ENCODE data around the gene CHURC1. TPM values are rescaled to one million over a fixed set of nuclear protein-coding genes. Genes with fewer than 3 reads are reported as not detected.

CHURC1 gene
- total and polyA plus RNA-seq, 2 of the 4 experiments (the other 2 are of a cell fraction), result 38.0 to 69.5 TPM

DNA sequence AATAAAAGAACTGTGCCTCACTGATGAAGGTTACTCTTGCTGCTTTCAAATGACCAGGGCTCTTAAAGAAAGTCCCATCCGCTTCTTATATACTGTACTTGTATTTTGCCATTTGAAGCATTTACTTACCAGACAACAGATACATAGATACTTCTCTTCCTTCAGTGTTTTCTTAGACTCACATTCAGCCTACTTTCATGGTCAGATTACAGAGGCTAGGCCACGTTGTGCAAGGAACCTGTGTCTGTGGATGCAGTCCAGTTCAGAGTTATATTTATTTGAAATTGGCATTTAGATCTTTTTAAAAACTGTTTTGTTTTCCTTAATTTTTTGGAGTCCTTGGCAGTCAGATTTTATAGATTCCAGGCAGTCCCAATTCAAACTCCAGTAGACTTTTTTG is 6.2 kb downstream of the CHURC1 start:
- no CpG with 5 or more reads among the region's 2 CpGs for WGBS, 2 experiments (ENCODE audit: extremely low coverage in 2 of 2, insufficient read length in 1 of 2)
- ATAC-seq (ENCODE audit: low read depth) (no peak), DNase-seq (no peak)
- Histone ChIP-seq H3K56ac (ENCODE audit: extremely low read depth, insufficient read depth, low read length) (no peak overlapping the region), H4K20me1 (ENCODE audit: insufficient read depth, low read length) (peaks cover 13% of the 10 kb centered on the region), H2AFZ (replicated peaks; ENCODE audit: low read length, poor library complexity) (no peak overlapping the region), H3K18ac (ENCODE audit: low read depth, low read length) (no peak overlapping the region), H2AK5ac (ENCODE audit: low read depth, low read length) (no peak overlapping the region), H2BK120ac (ENCODE audit: low read depth, low read length) (no peak overlapping the region), H3K4ac (ENCODE audit: low read depth, low read length) (no peak overlapping the region), H3K4me3 (ENCODE audit: insufficient read depth, low read depth, low read length) (no peak overlapping the region), H2BK5ac (ENCODE audit: low read depth, low read length, poor library complexity, severe bottlenecking) (no peak overlapping the region), H3K4me1 (ENCODE audit: control insufficient read depth, insufficient read depth, low read length) (peaks cover 6% of the 10 kb centered on the region), H3K9me3 (ENCODE audit: control insufficient read depth, insufficient read depth, low read length) (no peaks in the 10 kb centered on the region), H3K9ac (ENCODE audit: low read depth, low read length) (no peak overlapping the region), H2BK20ac (ENCODE audit: low read depth, low read length) (no peak overlapping the region), H3K4me2 (ENCODE audit: low read depth, low read length) (no peak overlapping the region), H3K23ac (ENCODE audit: low read depth, low read length) (no peak overlapping the region), H4K8ac (ENCODE audit: low read depth in 2 of 2, low read length in 2 of 2) (no peak overlapping the region), H3K27me3 (ENCODE audit: control insufficient read depth, insufficient read depth, low read length) (no peaks in the 10 kb centered on the region), H3K36me3 (ENCODE audit: control insufficient read depth, insufficient read depth, low read length) (peaks cover 10% of the 10 kb centered on the region; the same call in 1 of the 2 replicates), H4K91ac (ENCODE audit: insufficient read depth, low read depth, low read length) (no peak overlapping the region), H4K5ac (ENCODE audit: low read depth, low read length) (no peak overlapping the region), H3K9me1 (ENCODE audit: insufficient read depth, low read length) (peaks cover 7% of the 10 kb centered on the region), H3K79me1 (ENCODE audit: low read depth in 1 of 2, low read length in 2 of 2) (peaks cover 30 to 59% of the 10 kb centered on the region in 2 experiments), H3K14ac (replicated peaks; ENCODE audit: low read depth, low read length) (no peak overlapping the region), H2BK15ac (ENCODE audit: low read depth, low read length) (no peak overlapping the region), H3K27ac (ENCODE audit: insufficient read depth, low read length) (no peak overlapping the region), H2AK9ac (replicated peaks; ENCODE audit: low read depth, low read length, poor library complexity) (no peak overlapping the region)
- ChIA-PET CTCF (no interaction called here), POLR2A (ENCODE audit: unreplicated experiment) (no interaction called here)
- BruUV-seq (replicated peaks), result no TSS peak
- intact Hi-C loops (cut with micrococcal nuclease) (no loop called here), dilution Hi-C loops (cut with HindIII; ENCODE audit: low sequenced_read_pairs, unreplicated experiment) (no loop called here), in situ Hi-C loops (cut with MboI; ENCODE audit: low sequenced_read_pairs) (loop anchor here (25.0 kb wide), 1 partner anchor 383 kb away; the partner anchor contains the start of genes HSPA2 and PPP1R36)
- no peak for TF ChIP-seq RAD21 (IDR thresholded peaks at IDR 0.05; ENCODE audit: low read length)
- no peak for TF ChIP-seq FOS (IDR thresholded peaks at IDR 0.05; ENCODE audit: low read depth, low read length)
- no peak for TF ChIP-seq MAZ (IDR thresholded peaks at IDR 0.05; ENCODE audit: borderline replicate concordance, low read depth, low read length)
- TF ChIP-seq CHD1 (IDR thresholded peaks at IDR 0.05; ENCODE audit: low read depth, low read length), result no peak
- no peak for TF ChIP-seq MAFK (IDR thresholded peaks at IDR 0.05; ENCODE audit: low read depth, low read length)
- TF ChIP-seq POLR2A (IDR thresholded peaks at IDR 0.05; ENCODE audit: low read depth, low read length), result no peak
- TF ChIP-seq BHLHE40 (IDR thresholded peaks at IDR 0.05; ENCODE audit: low read depth, low read length), result no peak
- TF ChIP-seq SMC3 (IDR thresholded peaks at IDR 0.05; ENCODE audit: low read depth, low read length), result no peak
- TF ChIP-seq, protein P1, sequence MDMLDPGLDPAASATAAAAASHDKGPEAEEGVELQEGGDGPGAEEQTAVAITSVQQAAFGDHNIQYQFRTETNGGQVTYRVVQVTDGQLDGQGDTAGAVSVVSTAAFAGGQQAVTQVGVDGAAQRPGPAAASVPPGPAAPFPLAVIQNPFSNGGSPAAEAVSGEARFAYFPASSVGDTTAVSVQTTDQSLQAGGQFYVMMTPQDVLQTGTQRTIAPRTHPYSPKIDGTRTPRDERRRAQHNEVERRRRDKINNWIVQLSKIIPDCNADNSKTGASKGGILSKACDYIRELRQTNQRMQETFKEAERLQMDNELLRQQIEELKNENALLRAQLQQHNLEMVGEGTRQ (IDR thresholded peaks at IDR 0.05; ENCODE audit: low read depth, low read length), result no peak
- TF ChIP-seq RFX5 (IDR thresholded peaks at IDR 0.05; ENCODE audit: low read depth, low read length), result no peak
- TF ChIP-seq, protein P2, sequence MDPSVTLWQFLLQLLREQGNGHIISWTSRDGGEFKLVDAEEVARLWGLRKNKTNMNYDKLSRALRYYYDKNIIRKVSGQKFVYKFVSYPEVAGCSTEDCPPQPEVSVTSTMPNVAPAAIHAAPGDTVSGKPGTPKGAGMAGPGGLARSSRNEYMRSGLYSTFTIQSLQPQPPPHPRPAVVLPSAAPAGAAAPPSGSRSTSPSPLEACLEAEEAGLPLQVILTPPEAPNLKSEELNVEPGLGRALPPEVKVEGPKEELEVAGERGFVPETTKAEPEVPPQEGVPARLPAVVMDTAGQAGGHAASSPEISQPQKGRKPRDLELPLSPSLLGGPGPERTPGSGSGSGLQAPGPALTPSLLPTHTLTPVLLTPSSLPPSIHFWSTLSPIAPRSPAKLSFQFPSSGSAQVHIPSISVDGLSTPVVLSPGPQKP (IDR thresholded peaks at IDR 0.05; ENCODE audit: borderline replicate concordance, low read depth, low read length), result no peak
- TF ChIP-seq, protein P3, sequence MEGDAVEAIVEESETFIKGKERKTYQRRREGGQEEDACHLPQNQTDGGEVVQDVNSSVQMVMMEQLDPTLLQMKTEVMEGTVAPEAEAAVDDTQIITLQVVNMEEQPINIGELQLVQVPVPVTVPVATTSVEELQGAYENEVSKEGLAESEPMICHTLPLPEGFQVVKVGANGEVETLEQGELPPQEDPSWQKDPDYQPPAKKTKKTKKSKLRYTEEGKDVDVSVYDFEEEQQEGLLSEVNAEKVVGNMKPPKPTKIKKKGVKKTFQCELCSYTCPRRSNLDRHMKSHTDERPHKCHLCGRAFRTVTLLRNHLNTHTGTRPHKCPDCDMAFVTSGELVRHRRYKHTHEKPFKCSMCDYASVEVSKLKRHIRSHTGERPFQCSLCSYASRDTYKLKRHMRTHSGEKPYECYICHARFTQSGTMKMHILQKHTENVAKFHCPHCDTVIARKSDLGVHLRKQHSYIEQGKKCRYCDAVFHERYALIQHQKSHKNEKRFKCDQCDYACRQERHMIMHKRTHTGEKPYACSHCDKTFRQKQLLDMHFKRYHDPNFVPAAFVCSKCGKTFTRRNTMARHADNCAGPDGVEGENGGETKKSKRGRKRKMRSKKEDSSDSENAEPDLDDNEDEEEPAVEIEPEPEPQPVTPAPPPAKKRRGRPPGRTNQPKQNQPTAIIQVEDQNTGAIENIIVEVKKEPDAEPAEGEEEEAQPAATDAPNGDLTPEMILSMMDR (conservative IDR thresholded peaks at IDR 0.05; ENCODE audit: low read depth, low read length), result no peak
